HCT116 (cell line): ENCODE data around the gene CXADR. TPM values are rescaled to one million over a fixed set of nuclear protein-coding genes. Genes with fewer than 3 reads are reported as not detected.

Experiments
- ATAC-seq: fragments of 200-7000 bp; cut with Tn5 transposase; 2 replicates; pipeline ENCODE4 v1.9.1; 2020; ENCODE audit warnings: mild to moderate bottlenecking, moderate library complexity
- BruUV-seq: library from RNA; stranded (reverse); fragments of 400-500 nt; replicated peaks from 2 replicates; lab custom pipeline; 2021; lab: Mats Ljungman, UMichigan
- CTCF ChIA-PET: fragments of 300-600 bp; sonication (Branson Sonifier 250); formaldehyde crosslinking; loops from one replicate; lab custom pipeline; 2021; ENCODE audit warnings: antibody characterized with exemption; lab: Charles Lee
- POLR2A ChIA-PET: fragments of 300-600, 350-600 bp; sonication (Branson Sonifier 250); formaldehyde crosslinking; loops from one replicate; lab custom pipeline; 2021; ENCODE audit warnings: antibody characterized with exemption; lab: Charles Lee
- RAD21 ChIA-PET, 2 experiments: fragments of 300-600 bp; sonication (Branson Sonifier 250); formaldehyde crosslinking; loops; one replicate each; lab custom pipeline; 2023; ENCODE audit warnings: low total read pairs in 2 of 2; ENCODE audit not compliant: uncharacterized antibody in 2 of 2, unreplicated experiment in 2 of 2, low non-redundant PET in 1 of 2; lab: Charles Lee
- DNase-seq: peaks from one replicate; pipeline ENCODE4 v3.0.0-alpha.2; 2010; ENCODE audit warnings: low read depth, low spot score
- H2AFZ ChIP-seq: fragments of 200-600 bp; shearing (Covaris generic), sonication (generic); 2 replicates; pipeline ENCODE4 v1.6.1; 2017; ENCODE audit warnings: low read depth, mixed run types, mixed read lengths, antibody characterized with exemption, low read length; ENCODE audit not compliant: poor library complexity, severe bottlenecking
- H3K27ac ChIP-seq: 2 replicates; pipeline ENCODE4 v1.5.1; 2012; ENCODE audit warnings: low read depth, low read length
- H3K27me3 ChIP-seq: fragments of 200-600 bp; sonication (generic); 2 replicates; pipeline ENCODE4 v1.6.1; 2016; ENCODE audit warnings: mixed run types, low read length, mixed read lengths; ENCODE audit not compliant: insufficient read depth
- H3K36me3 ChIP-seq, 2 experiments: fragments of 200-500 bp in 1 of 2; fragments of 200-600 bp in 1 of 2; sonication (Bioruptor generic) in 1 of 2; sonication (generic) in 1 of 2; 2 replicates each; pipeline versions ENCODE4 v1.5.1 to v1.6.1; 2014 to 2016; ENCODE audit warnings: low read length in 2 of 2, inconsistent platforms in 1 of 2, mixed read lengths in 1 of 2, mixed run types in 1 of 2; ENCODE audit not compliant: insufficient read depth in 2 of 2, control insufficient read depth in 1 of 2
- H3K4me1 ChIP-seq, 2 experiments: fragments of 200-600 bp in 1 of 2; sonication (generic) in 1 of 2; 2 replicates each; pipeline versions ENCODE4 v1.5.1 to v1.6.1; 2012 to 2017; ENCODE audit warnings: low read length in 2 of 2, inconsistent platforms in 1 of 2, mild to moderate bottlenecking in 1 of 2, mixed read lengths in 1 of 2, mixed run types in 1 of 2, moderate library complexity in 1 of 2; ENCODE audit not compliant: insufficient read depth in 2 of 2, control insufficient read depth in 1 of 2
- H3K4me2 ChIP-seq: fragments of 200-600 bp; sonication (generic); 2 replicates; pipeline ENCODE4 v1.6.1; 2017; ENCODE audit warnings: mixed run types, low read length, mixed read lengths
- H3K4me3 ChIP-seq, 2 experiments: fragments of 200-600 bp in 1 of 2; sonication (generic) in 1 of 2; replicated peaks in 1 of 2; 2 replicates each; pipeline ENCODE4 v1.5.1; 2011 to 2016; ENCODE audit warnings: low read length in 2 of 2, control low read depth in 1 of 2, low read depth in 1 of 2, mild to moderate bottlenecking in 1 of 2, mixed read lengths in 1 of 2, mixed run types in 1 of 2
- H3K79me2 ChIP-seq: fragments of 200-600 bp; sonication (generic); 2 replicates; pipeline ENCODE4 v1.6.1; 2017; ENCODE audit warnings: mild to moderate bottlenecking, mixed run types, low read length, moderate library complexity, mixed read lengths; ENCODE audit not compliant: insufficient read depth
- H3K9ac ChIP-seq: fragments of 200-600 bp; sonication (generic); 2 replicates; pipeline ENCODE4 v1.6.1; 2016; ENCODE audit warnings: low read length, mixed read lengths
- H3K9me2 ChIP-seq: fragments of 200-600 bp; sonication (generic), shearing (Covaris generic); 2 replicates; pipeline ENCODE4 v1.6.1; 2017; ENCODE audit warnings: mixed run types, mild to moderate bottlenecking, moderate library complexity; ENCODE audit not compliant: insufficient read depth
- H3K9me3 ChIP-seq, 2 experiments: fragments of 200-500 bp in 1 of 2; fragments of 200-600 bp in 1 of 2; sonication (Bioruptor generic) in 1 of 2; sonication (generic) in 1 of 2; 2 replicates each; pipeline ENCODE4 v1.6.1; 2014 to 2017; ENCODE audit warnings: low read length in 2 of 2, mixed read lengths in 2 of 2, inconsistent platforms in 1 of 2, low read depth in 1 of 2, mild to moderate bottlenecking in 1 of 2, mixed run types in 1 of 2, moderate library complexity in 1 of 2; ENCODE audit not compliant: control insufficient read depth in 1 of 2, insufficient read depth in 1 of 2
- H4K20me1 ChIP-seq: fragments of 200-600 bp; sonication (generic), shearing (Covaris generic); 2 replicates; pipeline ENCODE4 v1.6.1; 2017; ENCODE audit warnings: mixed run types, mild to moderate bottlenecking, moderate library complexity; ENCODE audit not compliant: insufficient read depth
- CBX3 ChIP-seq: IDR thresholded peaks from 2 replicates; pipeline ENCODE4 v1.6.1; 2012; ENCODE audit warnings: low read depth
- EZH2 ChIP-seq: fragments of 200-600 bp; sonication (generic); IDR thresholded peaks from 2 replicates; pipeline ENCODE4 v1.6.1; 2017; ENCODE audit warnings: antibody characterized with exemption, mixed run types
- EZH2phosphoT487 ChIP-seq: fragments of 200-600 bp; IDR thresholded peaks from 2 replicates; pipeline ENCODE4 v1.6.1; 2018; ENCODE audit warnings: antibody characterized with exemption, borderline replicate concordance
- FOSL1 ChIP-seq: IDR thresholded peaks from 2 replicates; pipeline ENCODE4 v1.6.1; 2012; ENCODE audit warnings: low read depth
- JUND ChIP-seq: IDR thresholded peaks from 2 replicates; pipeline ENCODE4 v1.6.1; 2012
- POLR2A ChIP-seq: IDR thresholded peaks from 2 replicates; pipeline ENCODE4 v1.7.0; 2011; ENCODE audit warnings: borderline replicate concordance; ENCODE audit not compliant: insufficient read depth, insufficient read length; ENCODE audit errors: extremely low read depth
- POLR2AphosphoS5 ChIP-seq: IDR thresholded peaks from 2 replicates; pipeline ENCODE4 v1.6.1; 2011; ENCODE audit warnings: mild to moderate bottlenecking, low read depth, low read length, moderate library complexity
- RAD21 ChIP-seq: IDR thresholded peaks from 2 replicates; pipeline ENCODE4 v1.6.1; 2012; ENCODE audit warnings: low read depth, mild to moderate bottlenecking
- SIN3A ChIP-seq: IDR thresholded peaks from 2 replicates; pipeline ENCODE4 v1.6.1; 2012; ENCODE audit warnings: low read depth
- SP1 ChIP-seq: IDR thresholded peaks from 2 replicates; pipeline ENCODE4 v1.6.1; 2012; ENCODE audit warnings: low read depth
- SRF ChIP-seq: IDR thresholded peaks from 2 replicates; pipeline ENCODE4 v1.6.1; 2012; ENCODE audit warnings: low read depth
- TCF7L2 ChIP-seq: IDR thresholded peaks from 2 replicates; pipeline ENCODE4 v1.7.0; 2011; ENCODE audit warnings: borderline replicate concordance, inconsistent platforms; ENCODE audit not compliant: insufficient read depth, insufficient read length; ENCODE audit errors: extremely low read depth
- ZFX ChIP-seq: fragments of 450-650 bp; IDR thresholded peaks from 2 replicates; pipeline ENCODE4 v1.6.1; 2017
- ZNF274 ChIP-seq: fragments of 200-500 bp; sonication (Bioruptor generic); IDR thresholded peaks from 2 replicates; pipeline ENCODE4 v1.6.1; 2014; ENCODE audit warnings: mild to moderate bottlenecking, low read depth, low read length, inconsistent platforms
- intact Hi-C: fragments of 100-400 bp; cut with micrococcal nuclease; formaldehyde crosslinking; loops from 2 replicates; pipeline ENCODE4 v1.10.0; 2022
- total RNA-seq: library from RNA; stranded (reverse); gene quantifications from one replicate; pipeline ENCODE4 v1.2.1, GENCODE V29; 2021; ENCODE audit not compliant: unreplicated experiment
- TF ChIP-seq, protein P1 (sequence below): IDR thresholded peaks from 2 replicates; pipeline ENCODE4 v1.6.1; 2012
- TF ChIP-seq, protein P2 (sequence below): IDR thresholded peaks from 2 replicates; pipeline ENCODE4 v1.6.1; 2012; ENCODE audit warnings: low read depth
- TF ChIP-seq, protein P3 (sequence below): IDR thresholded peaks from 2 replicates; pipeline ENCODE4 v1.6.1; 2012

The CXADR gene
- total RNA-seq, 1 experiment from 2014 or later, result 21.6 TPM

DNA sequence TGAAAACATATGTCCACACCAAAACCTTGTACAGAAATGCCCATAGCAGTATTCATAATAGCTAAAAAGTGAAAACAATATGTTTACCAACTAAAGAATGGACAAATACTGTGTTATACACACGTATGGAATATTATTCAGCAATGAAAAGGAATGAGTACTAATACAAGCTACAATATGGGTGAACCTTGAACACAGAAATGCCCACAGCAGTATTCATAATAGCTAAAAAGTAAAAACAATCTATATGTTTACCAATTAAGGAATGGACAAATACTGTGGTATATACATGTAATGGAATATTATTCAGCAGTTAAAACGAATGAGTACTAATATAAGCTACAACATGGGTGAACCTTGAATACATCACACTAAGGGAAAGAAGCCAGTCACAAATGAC is 96.8 kb downstream of the CXADR start:
- ChIA-PET RAD21 (no interaction called here), CTCF (interaction anchor here (1.2 to 1.9 kb wide), 2 partner anchors 24 to 223 kb away, joined by 5 to 8 read pairs; no protein-coding TSS in a partner anchor), POLR2A (no interaction called here)
- Histone ChIP-seq H4K20me1 (no peaks in the 10 kb centered on the region), H2AFZ (no peak overlapping the region), H3K9me3 (no peaks in the 10 kb centered on the region), H3K4me3 (no peak overlapping the region), H3K4me2 (no peak overlapping the region), H3K79me2 (peaks cover 77% of the 10 kb centered on the region), H3K27me3 (no peaks in the 10 kb centered on the region), H3K27ac (no peak overlapping the region), H3K36me3 (peaks cover 22 to 28% of the 10 kb centered on the region in 2 experiments), H3K9me2 (no peaks in the 10 kb centered on the region), H3K9ac (no peak overlapping the region), H3K4me1 (peaks cover 13 to 16% of the 10 kb centered on the region in 2 experiments)
- TF ChIP-seq SIN3A (no peak), CBX3 (no peak), SRF (no peak), JUND (no peak), POLR2AphosphoS5 (no peak), RAD21 (no peak), ZFX (no peak), EZH2phosphoT487 (no peak), TCF7L2 (no peak), EZH2 (no peak)
- TF ChIP-seq, protein P1, sequence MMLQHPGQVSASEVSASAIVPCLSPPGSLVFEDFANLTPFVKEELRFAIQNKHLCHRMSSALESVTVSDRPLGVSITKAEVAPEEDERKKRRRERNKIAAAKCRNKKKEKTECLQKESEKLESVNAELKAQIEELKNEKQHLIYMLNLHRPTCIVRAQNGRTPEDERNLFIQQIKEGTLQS, result no peak
- ATAC-seq (no peak), DNase-seq (no peak)
- intact Hi-C loops, result loop anchor here (5.0 to 10.0 kb wide), 2 partner anchors 97 to 205 kb away; partner anchors contain the start of genes C21orf91 and CXADR
- no TSS peak for BruUV-seq

DNA sequence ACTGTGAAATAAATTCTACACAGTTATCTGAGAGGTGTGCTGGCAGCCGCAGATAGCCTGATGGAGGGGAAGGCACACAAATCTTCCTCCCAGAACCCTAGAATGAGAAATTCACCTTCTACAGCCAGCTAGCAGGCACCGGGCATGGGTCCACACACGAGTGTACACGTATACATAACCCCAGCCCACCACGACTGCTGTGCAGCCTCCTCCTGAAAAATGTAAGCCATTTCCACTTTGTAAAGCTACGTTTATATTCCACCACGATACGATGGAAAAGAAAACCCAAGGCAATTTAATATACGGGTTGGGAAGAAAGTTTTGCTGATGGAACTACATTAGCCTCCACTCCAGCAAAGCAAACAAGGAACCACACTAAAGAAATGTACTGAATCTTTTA is 98.1 kb downstream of the CXADR start:
- peak overlapping the region; percentile 80; the same call in 1 of the 2 replicates for H3K27ac ChIP-seq
- no peak overlapping the region for H2AFZ ChIP-seq
- H3K9me2 ChIP-seq, result no peaks in the 10 kb centered on the region
- peaks cover 13 to 16% of the 10 kb centered on the region in 2 experiments for H3K4me1 ChIP-seq
- H3K27me3 ChIP-seq, result no peaks in the 10 kb centered on the region
- RAD21 ChIA-PET, result no interaction called here
- no peaks in the 10 kb centered on the region for H4K20me1 ChIP-seq
- H3K4me2 ChIP-seq, result peak overlapping the region; percentile 90
- H3K79me2 ChIP-seq, result peaks cover 65% of the 10 kb centered on the region
- intact Hi-C loops, result loop anchor here (5.0 to 10.0 kb wide), 2 partner anchors 99 to 204 kb away; partner anchors contain the start of genes C21orf91 and CXADR
- H3K9me3 ChIP-seq, result no peaks in the 10 kb centered on the region
- CTCF ChIA-PET, result interaction anchor here (0.9 to 1.2 kb wide), 2 partner anchors 224 to 315 kb away, joined by 3 read pairs; no protein-coding TSS in a partner anchor
- no TSS peak for BruUV-seq
- ATAC-seq, result no peak
- peaks cover 16 to 18% of the 10 kb centered on the region in 2 experiments for H3K36me3 ChIP-seq
- peak overlapping the region; percentile 93 to 95 for H3K4me3 ChIP-seq
- POLR2A ChIA-PET, result no interaction called here
- H3K9ac ChIP-seq, result peak overlapping the region; percentile 92
- DNase-seq, result no peak
- TF ChIP-seq, protein P2, sequence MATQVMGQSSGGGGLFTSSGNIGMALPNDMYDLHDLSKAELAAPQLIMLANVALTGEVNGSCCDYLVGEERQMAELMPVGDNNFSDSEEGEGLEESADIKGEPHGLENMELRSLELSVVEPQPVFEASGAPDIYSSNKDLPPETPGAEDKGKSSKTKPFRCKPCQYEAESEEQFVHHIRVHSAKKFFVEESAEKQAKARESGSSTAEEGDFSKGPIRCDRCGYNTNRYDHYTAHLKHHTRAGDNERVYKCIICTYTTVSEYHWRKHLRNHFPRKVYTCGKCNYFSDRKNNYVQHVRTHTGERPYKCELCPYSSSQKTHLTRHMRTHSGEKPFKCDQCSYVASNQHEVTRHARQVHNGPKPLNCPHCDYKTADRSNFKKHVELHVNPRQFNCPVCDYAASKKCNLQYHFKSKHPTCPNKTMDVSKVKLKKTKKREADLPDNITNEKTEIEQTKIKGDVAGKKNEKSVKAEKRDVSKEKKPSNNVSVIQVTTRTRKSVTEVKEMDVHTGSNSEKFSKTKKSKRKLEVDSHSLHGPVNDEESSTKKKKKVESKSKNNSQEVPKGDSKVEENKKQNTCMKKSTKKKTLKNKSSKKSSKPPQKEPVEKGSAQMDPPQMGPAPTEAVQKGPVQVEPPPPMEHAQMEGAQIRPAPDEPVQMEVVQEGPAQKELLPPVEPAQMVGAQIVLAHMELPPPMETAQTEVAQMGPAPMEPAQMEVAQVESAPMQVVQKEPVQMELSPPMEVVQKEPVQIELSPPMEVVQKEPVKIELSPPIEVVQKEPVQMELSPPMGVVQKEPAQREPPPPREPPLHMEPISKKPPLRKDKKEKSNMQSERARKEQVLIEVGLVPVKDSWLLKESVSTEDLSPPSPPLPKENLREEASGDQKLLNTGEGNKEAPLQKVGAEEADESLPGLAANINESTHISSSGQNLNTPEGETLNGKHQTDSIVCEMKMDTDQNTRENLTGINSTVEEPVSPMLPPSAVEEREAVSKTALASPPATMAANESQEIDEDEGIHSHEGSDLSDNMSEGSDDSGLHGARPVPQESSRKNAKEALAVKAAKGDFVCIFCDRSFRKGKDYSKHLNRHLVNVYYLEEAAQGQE, result no peak
- no peak for TF ChIP-seq SP1
- no peak for TF ChIP-seq ZFX
- TF ChIP-seq, protein P3, sequence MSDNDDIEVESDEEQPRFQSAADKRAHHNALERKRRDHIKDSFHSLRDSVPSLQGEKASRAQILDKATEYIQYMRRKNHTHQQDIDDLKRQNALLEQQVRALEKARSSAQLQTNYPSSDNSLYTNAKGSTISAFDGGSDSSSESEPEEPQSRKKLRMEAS, result no peak
- no peak for TF ChIP-seq POLR2AphosphoS5
- no peak for TF ChIP-seq FOSL1
- no peak for TF ChIP-seq SRF
- no peak for TF ChIP-seq ZNF274
- no peak for TF ChIP-seq POLR2A
